ENCODE measurements around the gene SZT2. TPM values are rescaled to one million over a fixed set of nuclear protein-coding genes. Genes with fewer than 3 reads are reported as not detected.

Gene SZT2
- total and polyA plus RNA-seq, 10 of the 15 experiments (the other 5 are each of a cell fraction or from before 2014, with no cell fraction given) = 1.4 to 38.3 (median 12.7) TPM

GRCh38 chr1:43351421-43352350 is 38.0 kb upstream of the SZT2 start (continued):
- TF ChIP-seq CTCF (IDR thresholded peaks at IDR 0.05 in 2 of 3, conservative IDR thresholded peaks at IDR 0.05 in 1 of 3; ENCODE audit: control insufficient read depth in 2 of 3, extremely low read depth in 1 of 3, insufficient read depth in 1 of 3, low read depth in 3 of 3, low read length in 3 of 3) = no peak

- H3K79me2 ChIP-seq (ENCODE audit: control insufficient read depth, insufficient read depth, low read length) = no peaks in the 10 kb centered on the region
- H3K9me3 ChIP-seq (replicated peaks; ENCODE audit: control insufficient read depth, insufficient read depth, low read length) = no peaks in the 10 kb centered on the region
- H3K9ac ChIP-seq (ENCODE audit: control insufficient read depth, insufficient read depth, low read length) = no peak overlapping the region
- intact Hi-C loops (cut with micrococcal nuclease; ENCODE audit: unreplicated experiment) = no loop called here
- no peak overlapping the region for H3K4me3 ChIP-seq
- no peak for TF ChIP-seq GABPA (IDR thresholded peaks at IDR 0.05; ENCODE audit: low read depth)
- no peak for TF ChIP-seq HDAC2 (IDR thresholded peaks at IDR 0.05)
- TF ChIP-seq NFYB (IDR thresholded peaks at IDR 0.05; ENCODE audit: insufficient read depth, low read depth, low read length) = no peak
- no peak for TF ChIP-seq BCLAF1 (IDR thresholded peaks at IDR 0.05)
- no peak for TF ChIP-seq PRDM15 (CRISPR knock-in tag; IDR thresholded peaks at IDR 0.05)
- no peak for TF ChIP-seq EP300 (IDR thresholded peaks at IDR 0.05; ENCODE audit: borderline replicate concordance in 1 of 2, control insufficient read depth in 1 of 2, low read depth in 2 of 2, low read length in 2 of 2)
- TF ChIP-seq PKNOX1 (IDR thresholded peaks at IDR 0.05) = no peak
- no peak for TF ChIP-seq CHD1 (IDR thresholded peaks at IDR 0.05; ENCODE audit: low read depth, low read length)
- TF ChIP-seq TCF3 (IDR thresholded peaks at IDR 0.05; ENCODE audit: borderline replicate concordance, insufficient read depth, low read depth, low read length) = no peak
- TF ChIP-seq SMC3 (IDR thresholded peaks at IDR 0.05; ENCODE audit: borderline replicate concordance, low read length) = no peak
- DNase-seq (ENCODE audit: low read depth, low spot score) (no peak), ATAC-seq (no peak), FAIRE-seq (no peak)
- no peak overlapping the region for H3K27ac ChIP-seq (ENCODE audit: control insufficient read depth, insufficient read depth)
- no peaks in the 10 kb centered on the region for H3K4me1 ChIP-seq (ENCODE audit: control insufficient read depth, insufficient read depth, low read length)
- ChIA-PET SMC1A (ENCODE audit: uncharacterized antibody, unreplicated experiment) (interaction anchor here (2.4 kb wide), 1 partner anchor 113 kb away, joined by 11 read pairs; no protein-coding TSS in a partner anchor), POLR2A (no interaction called here), CTCF (no interaction called here), RAD21 (ENCODE audit: unreplicated experiment) (no interaction called here)
- H4K20me1 ChIP-seq (ENCODE audit: control insufficient read depth, insufficient read depth) = no peaks in the 10 kb centered on the region
- H3K27me3 ChIP-seq (replicated peaks in 1 of 2; ENCODE audit: control insufficient read depth in 2 of 2, insufficient read depth in 2 of 2, low read length in 1 of 2) = no peaks in the 10 kb centered on the region
- WGBS (ENCODE audit: insufficient coverage, insufficient replicate concordance, low lambda C conversion rate, missing lambda C conversion rate) = 89% methylated on average over 2 of the region's 2 CpGs
- H3K4me2 ChIP-seq (ENCODE audit: control insufficient read depth, insufficient read depth) = no peak overlapping the region
- no TSS peak for BruUV-seq (replicated peaks)
- H3K36me3 ChIP-seq (ENCODE audit: control insufficient read depth in 2 of 2, insufficient read depth in 2 of 2, low read length in 1 of 2) = no peaks in the 10 kb centered on the region
- H2AFZ ChIP-seq (ENCODE audit: control insufficient read depth, low read depth, low read length) = no peak overlapping the region
- in situ Hi-C loops (cut with MboI) = no loop called here
Observed at GRCh38 chr1:43352351-43352705, 37.4 kb upstream of the SZT2 start.

Measured in GM12878 (cell line).